Measurements from ENCODE around the gene TRMT1L.

- TF ChIP-seq CTCF (IDR thresholded peaks at IDR 0.05) = no peak
- no peak for TF ChIP-seq POLR2A (IDR thresholded peaks at IDR 0.05)
Measured at GRCh38 chr1:185083818-185084217, 72.9 kb downstream of the TRMT1L start.
